ENCODE data around the gene ILF3.

The ILF3 gene

DNA sequence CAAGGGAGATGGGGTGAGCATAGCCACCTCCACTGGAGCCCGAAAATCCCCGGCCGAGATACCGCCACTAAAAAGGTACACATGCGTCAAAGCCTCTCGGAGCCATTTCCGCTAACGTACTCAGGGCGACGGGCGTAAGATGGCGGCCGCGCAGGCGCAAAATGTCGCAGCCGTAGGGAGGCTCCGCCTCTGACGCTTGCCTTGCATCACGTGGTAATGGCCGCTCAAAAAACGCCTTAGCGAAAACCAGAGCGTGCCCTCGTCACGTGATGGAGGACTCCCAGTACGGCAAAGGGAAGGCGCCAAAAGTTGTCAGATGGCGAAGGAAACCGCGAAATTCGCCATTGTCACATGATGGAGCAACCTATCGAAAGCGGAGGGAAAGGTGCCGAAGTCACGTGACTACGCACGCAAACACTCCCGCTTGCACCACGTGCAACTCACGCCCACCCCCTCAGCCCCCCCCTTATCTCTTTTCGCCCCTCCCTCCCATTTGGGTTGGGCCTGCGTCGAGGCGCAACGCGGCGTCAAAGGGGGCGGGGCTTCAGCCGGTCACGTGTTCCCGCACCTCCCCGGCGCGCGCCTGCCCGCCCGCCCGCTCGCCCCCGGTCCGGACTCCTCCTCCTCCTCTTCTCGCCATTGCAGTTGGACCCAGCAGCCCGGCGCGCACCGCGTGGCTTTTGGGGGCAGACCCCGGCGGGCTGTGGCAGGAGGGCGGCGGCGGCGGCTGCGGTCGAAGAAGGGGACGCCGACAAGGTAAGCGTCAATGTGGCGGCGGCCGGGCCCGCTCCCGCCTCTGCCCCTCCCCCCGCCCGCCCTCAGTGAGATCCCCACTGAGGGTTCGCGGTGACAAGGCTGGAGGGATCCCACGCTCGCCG is at the start of gene ILF3:
Gene ILF3, plus strand, starts transcription at position 615 of the 878 bp plus-strand sequence. CDS start 16,260 bp downstream, outside the sequence.
- peak; percentile 100 for DNase-seq

DNA sequence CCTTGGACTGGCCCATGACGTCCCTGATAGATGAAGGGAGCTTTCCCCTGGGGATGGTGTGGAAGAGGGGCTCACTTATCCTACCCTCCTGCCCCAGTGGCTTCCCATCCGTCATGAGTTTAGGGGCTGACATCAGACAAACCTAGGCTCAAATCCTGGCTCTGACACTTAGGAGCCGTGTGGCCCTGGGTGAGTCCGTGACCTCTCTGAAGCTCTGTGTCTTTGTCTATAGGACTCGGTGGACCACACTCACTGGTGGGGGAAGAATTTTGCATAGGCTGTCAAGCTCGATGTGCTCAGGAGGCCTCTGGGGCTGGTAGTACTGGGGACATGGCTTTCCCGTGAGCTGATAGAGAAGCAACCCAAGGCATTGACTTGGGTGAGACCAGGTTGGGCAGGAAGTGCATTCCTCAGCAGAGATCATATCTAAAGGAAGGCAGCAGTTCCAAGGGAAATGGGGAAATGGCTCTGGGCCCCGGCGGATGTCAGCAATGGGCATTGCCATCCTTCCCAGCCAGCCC is 49.6 kb upstream of the ILF3 start:
- no peak for DNase-seq

DNA sequence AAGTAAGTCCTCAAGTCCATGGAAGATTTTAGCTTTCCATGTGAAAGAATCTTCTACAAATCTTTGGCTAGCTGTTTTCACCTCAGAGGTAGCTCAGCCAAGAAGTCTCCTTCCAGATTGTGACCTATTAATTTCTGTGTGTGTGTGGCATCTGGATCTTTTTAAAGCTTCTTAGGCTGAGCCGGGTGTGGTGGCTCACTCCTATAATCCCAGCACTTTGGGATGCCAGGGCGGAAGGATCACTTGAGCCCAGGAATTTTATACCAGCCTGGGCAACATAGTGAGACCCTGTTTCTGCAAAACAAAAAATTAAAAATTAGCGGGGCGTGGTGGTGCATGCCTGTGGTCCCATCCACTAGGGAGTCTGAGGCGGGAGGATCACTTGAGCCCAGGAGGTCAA is 42.2 kb upstream of the ILF3 start:
- DNase-seq: no peak

DNA sequence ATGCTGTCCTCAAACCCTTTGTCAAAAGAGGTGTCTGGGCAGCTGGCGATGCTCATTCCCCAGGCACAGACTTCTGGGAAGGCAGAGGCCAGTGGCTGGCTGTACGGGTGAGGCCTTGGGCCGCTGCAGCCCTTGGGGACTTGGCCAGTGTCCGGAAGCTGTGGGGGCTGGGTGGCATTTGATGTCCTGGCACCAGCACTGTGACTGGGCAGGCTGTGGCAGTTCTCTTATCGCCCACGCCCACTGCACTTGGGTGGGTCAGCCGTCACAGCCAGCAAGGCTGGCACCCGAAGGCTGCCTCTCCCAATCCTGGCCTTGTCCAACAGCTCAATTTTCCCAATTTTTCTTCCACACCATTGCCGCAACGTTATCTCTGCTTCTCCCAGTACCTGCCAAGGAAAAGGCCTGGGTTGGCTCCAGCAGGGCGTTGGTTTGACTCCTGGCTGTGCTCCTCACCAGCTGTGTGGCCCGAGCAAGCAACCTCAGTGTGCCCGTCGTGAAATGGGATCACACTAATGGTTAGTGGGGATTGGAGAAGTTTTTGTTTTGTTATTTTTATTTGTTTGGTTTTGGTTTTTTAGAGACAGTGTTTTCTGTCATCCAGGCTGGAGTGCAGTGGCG is 41.5 kb upstream of the ILF3 start:
- DNase-seq: no peak

DNA sequence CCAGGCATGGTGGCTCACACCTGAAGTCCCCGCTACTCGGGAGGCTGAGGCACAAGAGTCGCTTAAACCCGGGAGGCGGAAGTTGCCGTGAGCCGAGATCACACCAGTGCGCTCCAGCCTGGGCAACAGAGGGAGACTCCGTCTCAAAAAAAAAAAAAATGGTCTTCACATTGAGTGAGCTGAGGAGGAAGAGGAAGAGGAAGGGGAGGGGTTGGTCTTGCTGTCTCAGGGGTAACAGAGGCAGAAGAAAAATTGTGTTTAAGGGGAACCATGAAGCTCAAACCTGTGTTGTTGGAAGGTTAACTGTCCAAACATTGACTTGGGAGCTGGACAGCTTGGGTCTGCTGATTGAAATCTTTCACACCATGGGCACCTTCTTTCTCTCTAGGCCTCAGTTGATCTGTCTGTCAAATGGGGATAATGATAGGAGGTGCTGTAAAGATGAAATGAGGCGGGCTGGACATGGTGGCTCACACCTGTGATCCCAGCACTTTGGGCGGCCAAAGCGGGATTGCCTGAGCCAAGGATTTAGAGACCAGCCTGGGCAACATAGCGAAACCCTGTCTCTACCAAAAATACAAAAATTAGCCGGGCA is 38.6 kb upstream of the ILF3 start:
- no peak for DNase-seq

DNA sequence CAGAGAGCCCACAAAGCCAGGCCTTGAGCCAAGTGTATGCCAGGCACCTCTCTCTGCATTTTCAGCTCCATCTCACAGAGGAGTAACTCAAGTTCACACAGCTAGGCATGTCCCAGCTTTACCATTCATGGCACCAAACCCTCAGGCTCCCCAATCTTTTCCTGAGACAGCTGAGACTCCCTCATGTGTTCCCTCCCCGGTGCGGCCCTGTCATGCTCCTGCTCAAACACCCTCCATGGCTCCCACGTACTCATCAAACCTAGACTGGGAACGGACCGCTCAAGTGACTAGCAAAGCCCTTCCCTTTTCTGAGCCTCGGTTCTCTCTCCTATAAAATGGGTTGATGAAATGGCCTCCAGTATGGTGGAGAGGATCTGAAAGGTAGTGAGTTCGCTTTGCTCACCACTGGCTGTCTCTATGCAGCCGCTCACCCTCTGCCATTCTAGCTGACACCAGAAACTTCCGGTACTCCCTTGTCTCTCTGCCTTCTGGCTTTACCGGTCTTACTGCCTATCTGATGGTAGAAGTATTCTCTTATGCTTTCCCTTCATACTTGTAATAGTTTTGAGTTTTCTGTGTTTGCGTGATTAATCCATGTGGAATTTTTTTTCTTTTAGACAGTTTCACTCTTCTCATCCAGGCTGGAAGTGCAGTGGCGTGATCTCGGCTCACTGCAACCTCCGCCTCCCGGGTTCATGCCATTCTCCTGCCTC is 36.6 kb upstream of the ILF3 start:
- peak; percentile 49 for DNase-seq

DNA sequence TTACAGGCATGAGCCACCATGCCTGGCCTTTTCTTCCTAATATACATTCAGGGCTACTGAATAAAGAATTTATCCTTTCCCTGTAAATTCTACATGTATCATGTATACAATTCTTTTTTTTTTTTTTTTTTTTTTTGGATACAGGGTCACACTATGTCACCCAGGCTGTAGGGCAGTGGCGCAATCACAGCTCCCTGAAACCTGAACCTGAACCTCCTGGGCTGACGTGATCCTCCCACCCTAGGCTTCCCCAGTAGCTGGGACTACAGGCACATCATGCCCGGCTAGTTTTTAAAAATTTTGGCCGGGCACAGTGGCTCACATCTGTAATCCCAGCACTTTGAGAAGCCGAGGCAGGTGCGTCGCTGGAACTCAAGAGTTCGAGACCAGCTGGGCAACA is 35.3 kb upstream of the ILF3 start:
- DNase-seq: no peak

DNA sequence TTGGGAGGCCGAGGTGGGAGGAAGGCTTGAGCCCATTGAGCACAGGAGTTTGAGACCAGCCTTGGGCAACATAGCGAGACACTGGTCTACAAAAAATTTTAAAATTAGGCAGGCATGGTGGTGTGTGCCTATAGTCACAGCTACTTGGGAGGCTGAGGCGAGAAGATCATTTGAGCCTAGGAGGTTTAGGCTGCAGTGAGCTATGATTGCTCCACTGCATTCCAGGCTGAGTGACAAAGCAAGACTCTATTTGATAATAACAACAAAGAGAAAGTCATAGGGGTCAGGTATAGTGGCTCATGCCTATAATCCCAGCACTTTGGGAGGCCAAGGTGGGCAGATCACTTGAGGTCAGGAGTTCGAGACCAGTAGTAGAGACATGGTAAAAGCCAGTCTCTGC is 33.4 kb upstream of the ILF3 start:
- DNase-seq: no peak

DNA sequence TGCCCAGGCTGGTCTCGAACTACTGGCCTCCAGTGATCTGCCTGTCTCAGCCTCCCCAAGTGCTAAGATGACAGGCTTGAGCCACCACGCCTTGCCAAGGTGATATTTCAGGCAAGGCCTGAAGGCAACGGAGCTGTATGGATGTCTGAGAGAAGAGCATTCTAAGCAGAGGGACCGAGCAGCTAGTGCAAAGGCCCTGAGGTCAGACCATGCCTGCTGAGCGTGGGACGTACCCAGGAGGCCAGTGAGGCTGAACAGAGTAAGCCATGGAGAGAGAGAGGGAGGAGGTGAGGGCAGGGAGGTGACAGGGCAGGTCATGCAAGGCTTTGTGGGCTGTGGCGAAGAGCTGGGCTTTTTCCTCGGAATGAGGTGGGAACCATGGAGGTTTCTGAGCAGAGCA is 32.2 kb upstream of the ILF3 start:
- no peak for DNase-seq

DNA sequence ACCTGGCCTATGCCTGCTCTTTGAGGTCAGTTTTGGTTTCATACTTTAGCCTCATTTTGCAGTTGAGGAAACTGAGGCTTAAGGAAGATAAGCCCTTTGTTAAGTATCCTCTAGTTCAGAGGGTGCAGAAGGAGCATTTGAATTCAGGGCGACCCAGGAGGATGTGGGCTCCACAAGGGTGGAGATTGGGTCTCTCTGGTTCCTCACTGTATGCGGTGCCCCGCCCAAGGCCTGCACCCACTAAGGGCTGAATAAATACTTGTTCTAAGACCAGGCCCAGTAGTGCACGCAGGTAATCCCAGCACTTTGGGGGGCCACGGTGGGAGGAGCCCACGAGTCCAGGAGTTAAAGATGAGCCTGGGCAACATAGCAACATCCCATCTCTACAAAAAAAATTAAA is 29.6 kb upstream of the ILF3 start:
- no peak for DNase-seq

DNA sequence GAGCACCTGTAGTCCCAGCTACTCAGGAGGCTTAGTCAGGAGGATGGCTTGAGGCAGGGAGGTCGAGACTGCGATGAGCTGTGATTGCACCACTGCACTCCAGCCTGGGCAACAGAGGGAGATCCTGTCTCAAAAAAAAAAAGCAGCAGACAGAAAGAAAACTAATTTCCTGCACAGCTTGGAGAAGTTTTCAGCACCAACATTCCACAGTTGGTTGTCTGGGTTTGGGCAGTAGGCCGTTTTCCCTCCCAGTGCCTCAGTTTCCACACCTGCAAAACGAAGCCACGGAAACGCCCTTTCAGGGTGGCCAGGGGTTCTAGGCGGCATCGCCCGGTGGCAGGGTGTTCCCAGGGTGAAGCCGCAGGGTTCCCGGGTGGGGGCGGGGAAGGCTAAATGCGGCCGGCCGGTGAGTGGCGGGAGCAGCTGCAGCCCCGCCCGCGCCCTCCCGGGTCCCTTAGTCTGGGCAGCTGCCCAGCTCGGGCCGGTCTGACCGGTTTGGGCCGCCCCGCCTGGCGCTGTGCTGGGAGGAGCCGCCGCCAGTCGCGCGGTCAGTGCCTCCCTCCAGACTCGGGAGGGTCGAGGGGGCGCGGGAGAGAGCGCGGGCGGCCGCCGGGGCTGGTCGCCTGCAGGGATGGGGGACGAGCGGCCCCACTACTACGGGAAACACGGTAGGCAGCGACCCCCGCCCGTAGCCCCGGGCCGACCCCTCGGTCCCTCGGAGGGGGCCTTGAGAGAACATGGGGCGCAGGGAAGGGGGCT is 29.0 kb upstream of the ILF3 start, which contains the start of gene SLC44A2:
Gene SLC44A2, plus strand, starts transcription at position 551 of the 759 bp plus-strand sequence. Its CDS starts 81 bp downstream, at position 632.
- DNase-seq: peak; percentile 92

DNA sequence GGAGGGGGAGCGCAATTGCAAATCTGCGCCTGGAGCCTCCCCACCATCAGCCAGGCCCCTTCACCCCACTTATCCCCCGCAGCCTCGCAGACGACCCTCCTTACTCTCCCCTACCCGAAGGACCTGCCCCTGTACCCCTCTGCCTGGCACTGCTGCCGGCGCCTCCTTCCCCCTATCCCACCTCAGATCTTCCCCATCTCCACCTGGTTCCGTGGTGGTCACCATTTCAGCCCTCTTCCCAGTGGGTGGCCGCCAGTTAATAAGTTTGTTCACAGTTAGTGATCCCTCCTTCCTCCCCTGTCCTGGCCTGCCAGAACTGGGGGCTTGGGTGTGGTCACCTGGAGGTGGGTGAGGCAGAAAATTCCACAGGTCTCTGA is 28.4 kb upstream of the ILF3 start:
- no peak for DNase-seq

DNA sequence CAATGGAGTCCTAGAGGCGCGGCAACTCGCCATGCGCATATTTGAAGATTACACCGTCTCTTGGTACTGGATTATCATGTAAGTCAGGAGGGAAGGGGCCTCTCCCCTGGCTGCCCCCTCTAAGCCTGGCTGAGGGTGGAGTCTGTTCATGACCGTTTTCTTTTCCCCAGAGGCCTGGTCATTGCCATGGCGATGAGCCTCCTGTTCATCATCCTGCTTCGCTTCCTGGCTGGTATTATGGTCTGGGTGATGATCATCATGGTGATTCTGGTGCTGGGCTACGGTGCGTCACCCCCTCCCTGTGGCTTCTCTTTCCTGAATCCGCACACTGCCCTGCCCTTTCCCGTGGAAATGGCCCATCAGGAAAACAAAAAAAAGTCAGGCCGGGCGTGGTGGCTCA is 22.3 kb upstream of the ILF3 start:
- no peak for DNase-seq

DNA sequence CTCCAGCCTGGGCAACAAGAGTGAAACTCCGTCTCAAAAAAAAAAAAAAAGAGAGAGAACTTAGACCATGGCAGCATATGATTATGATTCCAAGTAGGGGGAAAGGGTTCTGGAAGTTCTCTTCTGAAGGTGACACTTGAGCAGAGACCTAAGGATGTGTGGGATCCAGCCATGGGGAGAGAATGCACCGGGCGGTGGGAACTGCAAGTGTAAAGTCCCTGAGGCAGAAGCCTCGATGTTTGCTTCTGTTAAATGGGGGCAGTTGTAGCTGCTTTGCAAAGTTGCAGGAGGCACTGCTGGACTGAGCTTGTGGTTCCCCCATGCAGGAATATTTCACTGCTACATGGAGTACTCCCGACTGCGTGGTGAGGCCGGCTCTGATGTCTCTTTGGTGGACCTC is 19.7 kb upstream of the ILF3 start:
- no peak for DNase-seq

DNA sequence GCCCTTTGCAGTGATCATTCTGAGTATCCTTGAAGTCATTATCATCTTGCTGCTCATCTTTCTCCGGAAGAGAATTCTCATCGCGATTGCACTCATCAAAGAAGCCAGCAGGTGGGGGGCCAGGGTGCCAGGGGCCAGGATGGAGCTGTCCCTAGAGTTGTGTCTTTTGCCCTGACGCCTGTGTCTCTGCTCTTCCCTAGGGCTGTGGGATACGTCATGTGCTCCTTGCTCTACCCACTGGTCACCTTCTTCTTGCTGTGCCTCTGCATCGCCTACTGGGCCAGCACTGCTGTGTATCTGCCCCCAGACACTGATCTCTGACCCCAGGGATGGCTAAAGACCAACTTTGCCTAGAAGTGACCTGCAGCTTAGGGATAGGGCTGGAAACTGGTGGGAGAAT is 19.2 kb upstream of the ILF3 start:
- no peak for DNase-seq

DNA sequence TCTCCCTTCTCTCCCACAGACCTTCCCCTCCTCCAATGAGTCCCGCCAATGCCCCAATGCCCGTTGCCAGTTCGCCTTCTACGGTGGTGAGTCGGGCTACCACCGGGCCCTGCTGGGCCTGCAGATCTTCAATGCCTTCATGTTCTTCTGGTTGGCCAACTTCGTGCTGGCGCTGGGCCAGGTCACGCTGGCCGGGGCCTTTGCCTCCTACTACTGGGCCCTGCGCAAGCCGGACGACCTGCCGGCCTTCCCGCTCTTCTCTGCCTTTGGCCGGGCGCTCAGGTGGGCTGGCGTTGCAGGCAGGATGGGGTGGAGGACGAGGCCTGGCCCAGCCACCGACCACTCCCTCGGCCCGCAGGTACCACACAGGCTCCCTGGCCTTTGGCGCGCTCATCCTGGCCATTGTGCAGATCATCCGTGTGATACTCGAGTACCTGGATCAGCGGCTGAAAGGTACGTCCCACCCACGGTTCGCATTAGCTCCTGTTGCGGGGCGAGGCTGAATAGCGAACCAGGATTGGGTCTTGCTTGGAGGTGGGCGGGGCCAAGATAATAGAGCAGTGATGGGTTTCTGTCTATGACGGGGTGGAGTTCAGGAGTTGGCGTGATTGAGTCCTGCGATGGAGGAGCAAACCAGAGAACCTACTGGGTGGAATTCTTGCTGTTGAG is 17.7 kb upstream of the ILF3 start:
- DNase-seq: no peak

DNA sequence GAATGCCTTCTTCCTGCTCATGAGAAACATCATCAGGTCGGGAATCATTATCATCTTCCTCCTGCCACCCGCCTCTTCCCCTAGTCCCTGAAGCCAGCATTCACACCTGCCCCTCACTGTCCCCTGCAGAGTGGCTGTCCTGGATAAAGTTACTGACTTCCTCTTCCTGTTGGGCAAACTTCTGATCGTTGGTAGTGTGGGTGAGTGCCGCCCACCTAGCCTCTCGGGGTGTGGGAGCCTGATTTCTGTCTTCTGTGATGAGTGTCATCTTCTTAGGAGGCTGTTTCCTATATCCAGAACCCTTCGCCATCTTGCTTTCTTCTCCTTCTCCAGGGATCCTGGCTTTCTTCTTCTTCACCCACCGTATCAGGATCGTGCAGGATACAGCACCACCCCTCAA is 16.3 kb upstream of the ILF3 start:
- DNase-seq: no peak

DNA sequence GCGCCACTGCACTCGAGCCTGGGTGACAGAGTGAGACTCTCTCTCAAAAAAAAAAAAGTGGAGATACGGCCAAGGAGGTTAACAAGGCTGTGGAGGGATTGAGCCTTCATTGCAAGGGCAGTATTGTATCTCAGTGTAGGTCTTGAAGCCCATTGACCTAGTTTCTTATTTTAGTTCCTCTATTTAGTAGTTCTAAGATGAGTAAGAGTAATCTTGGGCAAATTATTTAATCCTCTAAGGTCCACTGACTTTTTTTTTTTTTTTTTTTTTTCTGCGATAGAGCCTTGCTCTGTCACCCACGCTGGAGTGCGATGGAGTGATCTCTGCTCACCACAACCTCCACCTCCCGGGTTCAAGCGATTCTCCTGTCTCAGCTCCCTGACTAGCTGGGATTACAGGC is 14.3 kb upstream of the ILF3 start:
- no peak for DNase-seq

DNA sequence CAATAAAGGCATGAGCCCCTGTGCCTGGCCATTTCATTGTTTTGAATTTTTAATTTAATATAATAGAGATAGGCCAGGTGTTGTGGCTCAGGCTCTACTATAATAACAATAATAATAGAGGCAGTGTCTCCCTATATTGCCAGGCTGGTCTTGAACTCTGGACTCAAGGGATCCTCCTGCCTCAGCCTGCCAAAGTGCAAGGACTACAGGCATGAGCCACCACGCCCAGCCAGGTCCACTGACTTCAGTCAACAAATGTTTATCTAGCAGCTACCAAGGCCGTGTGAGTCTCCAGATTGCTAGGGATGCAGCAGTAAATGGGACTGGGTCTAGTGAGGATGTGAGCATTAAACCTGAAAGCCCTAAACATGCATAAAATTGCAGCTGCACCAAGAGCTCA is 13.8 kb upstream of the ILF3 start:
- DNase-seq: no peak

DNA sequence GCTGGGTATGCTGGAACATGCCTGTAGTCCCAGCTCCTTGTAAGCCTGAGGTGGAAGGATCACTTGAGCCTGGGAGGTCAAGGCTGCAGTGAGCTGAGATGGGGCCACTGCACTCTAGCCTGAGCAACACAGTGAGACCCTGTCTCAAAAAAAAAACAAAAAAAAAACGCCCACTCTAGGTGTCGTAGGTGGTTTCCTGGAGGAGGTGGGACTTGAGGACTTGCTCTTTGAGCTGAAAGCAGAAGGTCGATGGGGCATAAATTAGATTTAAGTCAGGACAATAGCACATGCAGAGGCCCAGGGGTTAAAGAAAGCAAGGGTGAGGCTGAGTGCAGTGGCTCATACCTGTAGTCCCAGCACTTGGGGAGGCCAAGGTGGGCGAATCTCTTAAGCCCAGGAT is 12.9 kb upstream of the ILF3 start:
- no peak for DNase-seq

DNA sequence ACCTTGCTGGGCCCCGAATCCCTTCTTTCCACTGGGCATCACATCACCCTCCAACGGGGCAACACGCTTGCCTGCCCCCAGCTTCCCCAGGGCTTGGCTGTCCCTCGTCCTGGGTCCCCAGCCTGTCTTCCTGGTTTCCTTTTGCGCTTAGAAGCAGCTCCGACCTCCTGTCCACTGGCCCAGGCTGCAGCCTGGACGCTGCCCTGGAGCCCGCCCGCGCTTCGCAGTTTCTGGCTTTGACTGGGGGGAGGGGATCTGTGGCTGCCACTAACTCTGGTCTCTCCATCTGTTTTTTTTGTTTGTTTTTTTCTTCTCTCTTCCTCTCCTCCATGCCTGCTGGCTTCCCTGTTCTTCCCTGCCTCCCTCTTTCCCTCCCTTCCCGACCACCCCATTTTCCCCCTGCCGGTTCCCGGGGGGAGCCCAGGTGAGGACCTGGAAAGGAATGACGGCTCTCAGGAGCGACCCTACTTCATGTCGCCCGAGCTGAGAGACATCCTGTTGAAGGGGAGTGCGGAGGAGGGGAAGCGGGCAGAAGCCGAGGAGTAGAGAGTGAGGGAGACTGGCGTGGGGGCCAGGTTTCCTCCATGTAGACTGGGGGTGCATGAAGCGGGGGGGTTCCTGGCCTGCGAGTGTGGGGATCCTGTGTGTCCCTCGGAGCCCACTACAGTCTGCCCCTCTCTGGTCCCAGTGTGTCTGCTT is 11.5 kb upstream of the ILF3 start:
- DNase-seq: no peak
